ENCODE results near the gene DSP.

- TF ChIP-seq CTCF (conservative IDR thresholded peaks at IDR 0.05; ENCODE audit: low read length) (no peak), EZH2phosphoT487 (IDR thresholded peaks at IDR 0.05; ENCODE audit: borderline replicate concordance, low read depth, low read length) (no peak)
These were observed 2.4 kb downstream of the DSP start for GRCh38 chr6:7543789-7544424.

All from OCI-LY7 (cell line).